H1 (cell line): ENCODE measurements around the gene ENDOU. TPM values are rescaled to one million over a fixed set of nuclear protein-coding genes. Genes with fewer than 3 reads are reported as not detected.

Source experiments
- CBX8 ChIP-seq: fragments of 300-800, 300-1000 bp; sonication (generic); IDR thresholded peaks from 2 replicates; pipeline ENCODE4 v1.7.1; 2016; ENCODE audit warnings: low read depth, low read length, borderline replicate concordance
- FOSL1 ChIP-seq: IDR thresholded peaks from 2 replicates; pipeline ENCODE4 v1.6.1; 2011; ENCODE audit warnings: mild to moderate bottlenecking, low read depth, low read length, moderate library complexity; ENCODE audit not compliant: insufficient read depth
- JUND ChIP-seq: IDR thresholded peaks from 2 replicates; pipeline ENCODE4 v1.6.1; 2011; ENCODE audit warnings: mild to moderate bottlenecking, improper control_type of control experiment, low read length
- MAFK ChIP-seq: IDR thresholded peaks from 2 replicates; pipeline ENCODE4 v1.6.1; 2012; ENCODE audit warnings: low read depth, mild to moderate bottlenecking, improper control_type of control experiment, low read length
- POLR2A ChIP-seq, 2 experiments: IDR thresholded peaks; 1 replicate in 1 of 2; 2 replicates in 1 of 2; pipeline ENCODE4 v1.6.1; 2011; ENCODE audit warnings: low read depth in 2 of 2, low read length in 2 of 2, mild to moderate bottlenecking in 2 of 2; ENCODE audit errors: control extremely low read depth in 1 of 2
- RBBP5 ChIP-seq: IDR thresholded peaks from 2 replicates; pipeline ENCODE4 v1.7.1; 2012; ENCODE audit warnings: low read depth, mild to moderate bottlenecking, inconsistent platforms, low read length, moderate library complexity, borderline replicate concordance
- RXRA ChIP-seq: IDR thresholded peaks from 2 replicates; pipeline ENCODE4 v1.6.1; 2011; ENCODE audit warnings: low read depth, mild to moderate bottlenecking, low read length, moderate library complexity; ENCODE audit not compliant: insufficient read depth
- SIN3A ChIP-seq, 2 experiments: IDR thresholded peaks in 1 of 2; conservative IDR thresholded peaks in 1 of 2; 2 replicates each; pipeline ENCODE4 v1.6.1; 2011 to 2012; ENCODE audit warnings: low read length in 2 of 2, improper control_type of control experiment in 1 of 2, low read depth in 1 of 2, mild to moderate bottlenecking in 1 of 2
- SP2 ChIP-seq: IDR thresholded peaks from 2 replicates; pipeline ENCODE4 v1.6.1; 2012; ENCODE audit warnings: mild to moderate bottlenecking, low read length, inconsistent platforms
- ZNF274 ChIP-seq: IDR thresholded peaks from 2 replicates; pipeline ENCODE4 v1.7.0; 2012; ENCODE audit warnings: low read length, borderline replicate concordance; ENCODE audit errors: extremely low read depth
- polyA plus RNA-seq, 7 experiments: library from polyadenylated mRNA; depleted of rRNA in 3 of 7; stranded (reverse) in 5 of 7; unstranded in 2 of 7; fragments of >200 nt in 5 of 7; fragments of 200-250 nt in 2 of 7; gene quantifications; 1 replicate in 5 of 7; 2 replicates in 1 of 7; 4 replicates in 1 of 7; pipeline versions ENCODE4 v1.2.1 to v1.2.3, GENCODE V29; 2011 to 2013; ENCODE audit warnings: missing spikeins in 2 of 7, mixed read lengths in 2 of 7
- total RNA-seq: library from RNA; stranded (reverse); fragmentation: NEBNext Ultra II Directional; extraction: Animal tissue kit (Norgen Biotek cat#: 25700); gene quantifications from 2 replicates; pipeline ENCODE4 v1.2.1, GENCODE V29; 2021

Gene ENDOU
- total and polyA plus RNA-seq, 2 of the 8 experiments (the other 6 are each of a cell fraction or from before 2014, with no cell fraction given) = not detected

DNA sequence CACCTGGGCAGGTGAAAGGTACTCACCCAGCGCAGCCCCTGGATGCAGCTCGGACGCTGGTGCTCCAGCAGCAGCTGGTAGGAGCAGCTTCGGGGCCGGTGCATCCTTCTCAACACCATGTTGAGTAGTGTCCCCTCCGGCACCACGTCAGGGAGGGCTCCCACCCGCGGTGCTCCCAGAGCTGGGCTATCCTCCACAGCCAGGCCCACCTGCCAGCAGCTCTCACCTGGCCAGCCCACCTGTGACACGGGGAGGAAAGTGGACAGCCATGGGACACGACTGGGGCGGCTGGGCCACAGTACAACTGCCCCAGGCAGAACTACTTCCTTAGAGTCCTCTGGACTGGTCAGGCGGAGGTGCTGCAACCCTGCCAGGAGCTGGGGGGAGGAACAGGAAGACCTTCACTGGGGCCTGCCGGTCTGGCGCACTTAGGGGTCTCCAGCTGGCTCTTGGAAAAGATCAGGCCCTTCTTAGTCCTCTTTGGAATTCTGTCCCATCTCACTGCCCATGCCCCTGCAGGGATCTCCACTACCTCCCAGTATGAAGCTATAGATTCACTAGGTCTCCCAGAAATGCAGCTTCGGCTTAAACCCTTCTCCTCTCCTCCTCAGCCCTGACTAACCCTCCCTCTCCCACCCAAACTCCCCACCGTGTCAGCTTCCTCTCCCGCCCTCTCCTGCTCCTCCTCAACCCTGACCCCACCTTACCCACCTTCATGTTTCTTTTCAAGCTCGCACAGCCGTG is 32.7 kb upstream of the ENDOU start (continued):
- TF ChIP-seq MAFK = no peak
- no peak for TF ChIP-seq CBX8
- TF ChIP-seq SP2 = no peak
- TF ChIP-seq JUND = no peak
- no peak for TF ChIP-seq SIN3A (conservative IDR thresholded peaks at IDR 0.05 in 1 of 2, IDR thresholded peaks at IDR 0.05 in 1 of 2; ENCODE audit: low read depth in 1 of 2, low read length in 2 of 2)
- no peak for TF ChIP-seq POLR2A (IDR thresholded peaks at IDR 0.05; ENCODE audit: control extremely low read depth in 1 of 2, low read depth in 2 of 2, low read length in 2 of 2)
- TF ChIP-seq RBBP5 = no peak
- no peak for TF ChIP-seq RXRA
- TF ChIP-seq ZNF274 = no peak
- TF ChIP-seq FOSL1 = no peak
